H1 (cell line): ENCODE results near the gene COPZ2. TPM values are rescaled to one million over a fixed set of nuclear protein-coding genes. Genes with fewer than 3 reads are reported as not detected.

Experiments
- CTCF ChIA-PET: fragments of 300-600 bp; sonication (Branson Sonifier 250); formaldehyde crosslinking; loops from one replicate; lab custom pipeline; 2021; ENCODE audit not compliant: partially characterized antibody; lab: Charles Lee
- POLR2A ChIA-PET: fragments of 300-600 bp; sonication (Branson Sonifier 250); formaldehyde crosslinking; loops from one replicate; lab custom pipeline; 2021; ENCODE audit warnings: inconsistent platforms; ENCODE audit not compliant: partially characterized antibody; lab: Charles Lee
- DNase-seq, 2 experiments: peaks; one replicate each; pipeline versions ENCODE4 v3.0.0 to v3.0.0-alpha.2; 2010 to 2022; ENCODE audit warnings: low spot score in 2 of 2, low read depth in 1 of 2, mixed read lengths in 1 of 2
- FAIRE-seq: peaks from 2 replicates; lab custom pipeline; 2011; peaks lifted over from hg19 to GRCh38; lab: Jason Lieb, UNC
- H2AFZ ChIP-seq: 2 replicates; pipeline ENCODE4 v1.8.1; 2012; ENCODE audit warnings: low read length, inconsistent platforms
- H2AK5ac ChIP-seq: 2 replicates; pipeline ENCODE4 v1.6.1; 2013; ENCODE audit warnings: low read depth, low read length
- H2BK120ac ChIP-seq: replicated peaks from 2 replicates; pipeline ENCODE3; 2013; ENCODE audit warnings: low read depth, low read length, inconsistent platforms
- H2BK12ac ChIP-seq: 2 replicates; pipeline ENCODE4 v1.6.1; 2013; ENCODE audit warnings: low read depth, low read length
- H2BK15ac ChIP-seq: 2 replicates; pipeline ENCODE4 v1.6.1; 2013; ENCODE audit warnings: low read length
- H2BK20ac ChIP-seq: 2 replicates; pipeline ENCODE4 v1.6.1; 2013; ENCODE audit warnings: low read length
- H2BK5ac ChIP-seq: 2 replicates; pipeline ENCODE4 v1.6.1; 2013; ENCODE audit warnings: low read depth, low read length
- H3K14ac ChIP-seq: 2 replicates; pipeline ENCODE4 v1.6.1; 2013; ENCODE audit warnings: inconsistent platforms; ENCODE audit not compliant: insufficient read length
- H3K18ac ChIP-seq: 2 replicates; pipeline ENCODE4 v1.6.1; 2013; ENCODE audit warnings: low read length; ENCODE audit errors: extremely low read depth
- H3K23ac ChIP-seq: 2 replicates; pipeline ENCODE4 v1.6.1; 2013; ENCODE audit warnings: inconsistent platforms; ENCODE audit not compliant: insufficient read length
- H3K23me2 ChIP-seq: 2 replicates; pipeline ENCODE4 v1.6.1; 2013; ENCODE audit warnings: low read depth, low read length
- H3K27ac ChIP-seq: 2 replicates; pipeline ENCODE4 v1.6.1; 2011; ENCODE audit warnings: low read depth, low read length, inconsistent platforms
- H3K27me3 ChIP-seq, 4 experiments: replicated peaks in 1 of 4; 1 replicate in 1 of 4; 2 replicates in 3 of 4; pipeline versions ENCODE4 v1.6.1 to v1.8.1; 2011 to 2013; ENCODE audit warnings: low read length in 3 of 4, mild to moderate bottlenecking in 3 of 4, inconsistent platforms in 2 of 4, mixed read lengths in 2 of 4, moderate library complexity in 1 of 4; ENCODE audit not compliant: control insufficient read depth in 3 of 4, insufficient read depth in 3 of 4; ENCODE audit errors: extremely low read depth in 1 of 4
- H3K36me3 ChIP-seq, 4 experiments: 2 replicates each; pipeline versions ENCODE4 v1.6.1 to v1.8.1; 2011 to 2013; ENCODE audit warnings: mild to moderate bottlenecking in 4 of 4, low read length in 3 of 4, moderate library complexity in 2 of 4, control low read depth in 1 of 4, inconsistent platforms in 1 of 4; ENCODE audit not compliant: insufficient read depth in 4 of 4, control insufficient read depth in 2 of 4
- H3K4ac ChIP-seq: replicated peaks from 2 replicates; pipeline ENCODE3; 2013; ENCODE audit warnings: low read length, low read depth, mixed read lengths, inconsistent platforms; ENCODE audit not compliant: insufficient read length
- H3K4me1 ChIP-seq, 4 experiments: replicated peaks in 1 of 4; 1 replicate in 1 of 4; 2 replicates in 3 of 4; pipeline versions ENCODE4 v1.6.1 to v1.8.1; 2011 to 2013; ENCODE audit warnings: low read length in 3 of 4, inconsistent platforms in 2 of 4, mixed read lengths in 1 of 4; ENCODE audit not compliant: insufficient read depth in 4 of 4, control insufficient read depth in 3 of 4
- H3K4me2 ChIP-seq, 2 experiments: 2 replicates each; pipeline versions ENCODE4 v1.6.1 to v1.8.1; 2011 to 2013; ENCODE audit warnings: low read depth in 2 of 2, low read length in 2 of 2, control low read depth in 1 of 2, inconsistent platforms in 1 of 2, mild to moderate bottlenecking in 1 of 2; ENCODE audit not compliant: insufficient read depth in 1 of 2
- H3K4me3 ChIP-seq, 4 experiments: fragments of 200-600, 300-600 bp in 1 of 4; sonication (generic), shearing (Covaris generic), sonication (Bioruptor Twin) in 1 of 4; 2 replicates each; pipeline versions ENCODE4 v1.5.1 to v1.8.1; 2011 to 2016; ENCODE audit warnings: low read length in 4 of 4, low read depth in 3 of 4, control low read depth in 2 of 4, inconsistent platforms in 2 of 4, mild to moderate bottlenecking in 2 of 4, mixed read lengths in 1 of 4, moderate library complexity in 1 of 4; ENCODE audit not compliant: insufficient read depth in 2 of 4; ENCODE audit errors: extremely low read depth in 1 of 4
- H3K56ac ChIP-seq: replicated peaks from 2 replicates; pipeline ENCODE3; 2013; ENCODE audit warnings: low read depth, mild to moderate bottlenecking, mixed read lengths, low read length, inconsistent platforms; ENCODE audit not compliant: insufficient read length
- H3K79me1 ChIP-seq: 2 replicates; pipeline ENCODE4 v1.6.1; 2013; ENCODE audit warnings: low read depth, low read length, control low read depth
- H3K79me2 ChIP-seq, 2 experiments: 2 replicates each; pipeline versions ENCODE4 v1.6.1 to v1.8.1; 2012 to 2013; ENCODE audit warnings: low read length in 2 of 2, mild to moderate bottlenecking in 2 of 2, inconsistent platforms in 1 of 2; ENCODE audit not compliant: insufficient read depth in 2 of 2, control insufficient read depth in 1 of 2
- H3K9ac ChIP-seq, 4 experiments: replicated peaks in 1 of 4; 1 replicate in 1 of 4; 2 replicates in 3 of 4; pipeline versions ENCODE4 v1.6.1 to v1.8.1; 2011 to 2013; ENCODE audit warnings: low read depth in 3 of 4, low read length in 3 of 4, control low read depth in 2 of 4, mild to moderate bottlenecking in 2 of 4, moderate library complexity in 2 of 4, inconsistent platforms in 1 of 4; ENCODE audit errors: extremely low read depth in 1 of 4
- H3K9me3 ChIP-seq, 2 experiments: 2 replicates each; pipeline versions ENCODE4 v1.6.1 to v1.8.1; 2012 to 2013; ENCODE audit warnings: mild to moderate bottlenecking in 2 of 2, moderate library complexity in 2 of 2, control low read depth in 1 of 2, inconsistent platforms in 1 of 2, low read depth in 1 of 2, low read length in 1 of 2, mixed read lengths in 1 of 2; ENCODE audit not compliant: insufficient read depth in 2 of 2
- H4K20me1 ChIP-seq, 2 experiments: replicated peaks in 1 of 2; 2 replicates each; pipeline versions ENCODE3 to v1.8.1; 2011 to 2013; ENCODE audit warnings: inconsistent platforms in 2 of 2, low read length in 2 of 2, mild to moderate bottlenecking in 1 of 2; ENCODE audit not compliant: insufficient read depth in 2 of 2, control insufficient read depth in 1 of 2
- H4K5ac ChIP-seq: 2 replicates; pipeline ENCODE4 v1.6.1; 2013; ENCODE audit warnings: low read length, low read depth, mixed read lengths, inconsistent platforms; ENCODE audit not compliant: insufficient read length
- H4K8ac ChIP-seq: 2 replicates; pipeline ENCODE4 v1.8.0; 2013; ENCODE audit warnings: mild to moderate bottlenecking, moderate library complexity, low read length, inconsistent platforms; ENCODE audit not compliant: insufficient read depth; ENCODE audit errors: extremely low read depth
- H4K91ac ChIP-seq: replicated peaks from 2 replicates; pipeline ENCODE3; 2013; ENCODE audit warnings: low read length, mixed read lengths, inconsistent platforms; ENCODE audit not compliant: insufficient read length
- GABPA ChIP-seq: IDR thresholded peaks from 2 replicates; pipeline ENCODE4 v1.6.1; 2011; ENCODE audit warnings: mild to moderate bottlenecking, low read length, moderate library complexity, borderline replicate concordance; ENCODE audit not compliant: insufficient read depth
- RAD21 ChIP-seq, 2 experiments: IDR thresholded peaks in 1 of 2; conservative IDR thresholded peaks in 1 of 2; 2 replicates each; pipeline ENCODE4 v1.6.1; 2011; ENCODE audit warnings: low read depth in 2 of 2, low read length in 2 of 2, improper control_type of control experiment in 1 of 2, inconsistent platforms in 1 of 2, mild to moderate bottlenecking in 1 of 2, moderate library complexity in 1 of 2
- TEAD4 ChIP-seq: IDR thresholded peaks from 2 replicates; pipeline ENCODE4 v1.6.1; 2012; ENCODE audit warnings: low read depth, low read length, inconsistent platforms, mixed read lengths
- USF2 ChIP-seq: IDR thresholded peaks from 2 replicates; pipeline ENCODE4 v1.6.1; 2011; ENCODE audit warnings: low read length, improper control_type of control experiment
- WGBS, 2 experiments: shearing (Covaris generic) in 1 of 2; methylation state at CpG; one replicate each; pipeline versions ENCODE4 v1.1.6 to v1.1.7; 2013 to 2015; ENCODE audit warnings: low lambda C conversion rate in 2 of 2, mixed read lengths in 2 of 2, inconsistent platforms in 1 of 2, low coverage in 1 of 2, missing lambda C conversion rate in 1 of 2; ENCODE audit not compliant: insufficient replicate concordance in 2 of 2, insufficient coverage in 1 of 2, insufficient read length in 1 of 2; ENCODE audit errors: extremely low coverage in 1 of 2, missing lambda C conversion rate in 1 of 2; 5-methylcytosine and 5-hydroxymethylcytosine counted together
- polyA plus RNA-seq, 7 experiments: library from polyadenylated mRNA; depleted of rRNA in 3 of 7; stranded (reverse) in 5 of 7; unstranded in 2 of 7; fragments of >200 nt in 5 of 7; fragments of 200-250 nt in 2 of 7; gene quantifications; 1 replicate in 5 of 7; 2 replicates in 1 of 7; 4 replicates in 1 of 7; pipeline versions ENCODE4 v1.2.1 to v1.2.3, GENCODE V29; 2011 to 2013; ENCODE audit warnings: missing spikeins in 2 of 7, mixed read lengths in 2 of 7
- total RNA-seq: library from RNA; stranded (reverse); fragmentation: NEBNext Ultra II Directional; extraction: Animal tissue kit (Norgen Biotek cat#: 25700); gene quantifications from 2 replicates; pipeline ENCODE4 v1.2.1, GENCODE V29; 2021

Gene COPZ2
- total and polyA plus RNA-seq, 2 of the 8 experiments (the other 6 are each of a cell fraction or from before 2014, with no cell fraction given) = 0.24 TPM; not detected in 1

- TF ChIP-seq USF2 (no peak), RAD21 (IDR thresholded peaks at IDR 0.05 in 1 of 2, conservative IDR thresholded peaks at IDR 0.05 in 1 of 2; ENCODE audit: low read depth in 2 of 2, low read length in 2 of 2) (no peak), TEAD4 (no peak), GABPA (no peak)
- H3K4ac ChIP-seq = no peak overlapping the region
- POLR2A ChIA-PET = interaction anchor here (2.4 kb wide), 1 partner anchor 11 kb away, joined by 8 read pairs; no protein-coding TSS in a partner anchor
- peaks cover 18 to 37% (median 22%) of the 10 kb centered on the region in 4 experiments for H3K4me1 ChIP-seq
- H2AFZ ChIP-seq = no peak overlapping the region
- no peak overlapping the region for H3K27ac ChIP-seq
- no peak overlapping the region for H4K91ac ChIP-seq
- no peak overlapping the region for H2BK5ac ChIP-seq
- H3K23me2 ChIP-seq = peaks cover 9% of the 10 kb centered on the region
- no peaks in the 10 kb centered on the region for H3K36me3 ChIP-seq
- H3K56ac ChIP-seq = no peak overlapping the region
- no peak overlapping the region for H4K8ac ChIP-seq
- H2BK12ac ChIP-seq = no peak overlapping the region
- CTCF ChIA-PET = interaction anchor here (0.8 to 27.8 kb wide), 8 partner anchors 8 to 166 kb away, joined by 3 to 493 read pairs (median 10); partner anchors contain the start of genes CDK5RAP3, PNPO, PRR15L and SCRN2
- H3K18ac ChIP-seq = no peak overlapping the region
- H3K4me2 ChIP-seq = no peak overlapping the region
- no peaks in the 10 kb centered on the region; a peak in 2 of 7 replicates for H3K27me3 ChIP-seq
- WGBS, 2 experiments = 91% methylated on average over 12 of the region's 12 CpGs; no CpG with 5 or more reads in 1 of the 2 experiments
- H2BK20ac ChIP-seq = no peak overlapping the region
- H2BK120ac ChIP-seq = no peak overlapping the region
- no peak overlapping the region for H3K14ac ChIP-seq
- no peak overlapping the region for H4K5ac ChIP-seq
- no peak overlapping the region for H3K23ac ChIP-seq
- H4K20me1 ChIP-seq = no peaks in the 10 kb centered on the region
- no peak for FAIRE-seq
- H3K4me3 ChIP-seq = no peak overlapping the region
- DNase-seq = no peak
- H3K79me2 ChIP-seq = no peaks in the 10 kb centered on the region
- no peaks in the 10 kb centered on the region for H3K79me1 ChIP-seq
- no peak overlapping the region for H2BK15ac ChIP-seq
- no peak overlapping the region for H2AK5ac ChIP-seq
- no peaks in the 10 kb centered on the region for H3K9me3 ChIP-seq
- H3K9ac ChIP-seq = no peak overlapping the region
Measured at GRCh38 chr17:48006936-48007709, 30.5 kb downstream of the COPZ2 start.
